ENCODE measurements around the gene TMEM250.
"Not testable (repeated sequence)": the region's sequence is repeated elsewhere in the genome, so short reads cannot be mapped to it uniquely, and the experiment has no call there.

Gene TMEM250, protein sequence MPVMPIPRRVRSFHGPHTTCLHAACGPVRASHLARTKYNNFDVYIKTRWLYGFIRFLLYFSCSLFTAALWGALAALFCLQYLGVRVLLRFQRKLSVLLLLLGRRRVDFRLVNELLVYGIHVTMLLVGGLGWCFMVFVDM

GRCh38 chr9:136118320-136119060, at the start of gene TMEM250:
TMEM250 (minus strand) TSS chr9:136118875; CDS start chr9:136116900, 1,975 bp downstream.
- DNase-seq (ENCODE audit: low read depth in 3 of 3, low spot score in 1 of 3) = peak; percentile 91 to 95 (median 93)

GRCh38 chr9:136163248-136163850, 44.7 kb upstream of the TMEM250 start:
- no peak for DNase-seq (ENCODE audit: low read depth in 3 of 3, low spot score in 1 of 3)

DNA sequence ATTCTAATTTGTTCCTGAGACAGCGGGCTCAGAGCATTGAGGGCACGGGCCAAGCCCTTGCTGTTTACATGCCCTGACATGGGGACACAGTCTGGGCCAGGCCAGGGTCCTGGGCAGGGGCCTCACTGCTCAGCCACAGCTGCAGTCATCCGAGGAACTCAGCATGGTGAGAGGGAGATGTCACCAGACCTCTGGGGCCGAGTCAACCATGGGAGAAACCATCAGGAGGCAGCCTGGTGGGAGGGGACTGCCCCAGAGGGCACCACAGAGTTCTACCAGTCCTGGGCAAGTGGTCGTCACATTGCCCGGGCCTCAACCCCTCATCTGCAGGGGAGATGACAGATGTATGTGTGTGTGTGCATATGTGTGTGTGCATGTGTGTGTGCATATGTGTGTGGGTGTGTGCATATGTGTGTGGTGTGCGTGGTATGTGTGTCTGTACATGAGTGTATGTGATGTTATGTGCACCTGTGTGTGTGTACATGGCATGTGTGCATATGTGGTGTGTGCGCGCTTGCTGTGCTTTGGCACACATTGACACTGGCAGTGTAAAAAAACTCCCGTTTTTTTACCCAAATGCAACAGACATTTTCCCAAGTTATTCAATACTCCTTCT, 42.4 kb upstream of the TMEM250 start:
- DNase-seq (ENCODE audit: low read depth in 3 of 3, low spot score in 1 of 3) = no peak

DNA sequence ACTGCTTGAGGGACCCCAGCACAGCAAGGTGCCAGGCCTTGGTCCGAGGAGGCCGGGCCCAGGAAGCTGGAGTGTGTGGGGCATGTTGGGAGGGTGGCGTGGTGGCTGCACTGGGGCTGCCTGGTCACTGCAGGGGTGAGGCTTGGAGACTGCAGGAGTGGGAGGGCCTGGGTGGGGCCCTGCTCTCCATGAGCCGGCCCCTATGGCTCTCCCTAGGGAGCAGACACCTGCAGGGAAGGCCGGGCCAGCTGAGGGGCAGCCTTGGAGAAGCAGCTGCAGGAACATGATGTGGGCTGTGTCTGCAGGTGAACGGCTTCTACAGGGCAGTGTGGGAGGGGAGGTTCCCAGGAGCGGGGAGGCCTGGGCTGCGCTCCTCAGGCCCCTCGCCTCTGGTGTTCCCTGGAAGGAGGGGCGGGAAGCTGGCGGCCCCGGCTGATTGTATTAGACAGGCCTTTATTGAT, 41.7 kb upstream of the TMEM250 start:
- DNase-seq (ENCODE audit: low read depth in 3 of 3, low spot score in 1 of 3) = no peak

GRCh38 chr9:136159851-136160250, 41.2 kb upstream of the TMEM250 start:
- DNase-seq (ENCODE audit: low read depth in 3 of 3, low spot score in 1 of 3) = no peak

DNA sequence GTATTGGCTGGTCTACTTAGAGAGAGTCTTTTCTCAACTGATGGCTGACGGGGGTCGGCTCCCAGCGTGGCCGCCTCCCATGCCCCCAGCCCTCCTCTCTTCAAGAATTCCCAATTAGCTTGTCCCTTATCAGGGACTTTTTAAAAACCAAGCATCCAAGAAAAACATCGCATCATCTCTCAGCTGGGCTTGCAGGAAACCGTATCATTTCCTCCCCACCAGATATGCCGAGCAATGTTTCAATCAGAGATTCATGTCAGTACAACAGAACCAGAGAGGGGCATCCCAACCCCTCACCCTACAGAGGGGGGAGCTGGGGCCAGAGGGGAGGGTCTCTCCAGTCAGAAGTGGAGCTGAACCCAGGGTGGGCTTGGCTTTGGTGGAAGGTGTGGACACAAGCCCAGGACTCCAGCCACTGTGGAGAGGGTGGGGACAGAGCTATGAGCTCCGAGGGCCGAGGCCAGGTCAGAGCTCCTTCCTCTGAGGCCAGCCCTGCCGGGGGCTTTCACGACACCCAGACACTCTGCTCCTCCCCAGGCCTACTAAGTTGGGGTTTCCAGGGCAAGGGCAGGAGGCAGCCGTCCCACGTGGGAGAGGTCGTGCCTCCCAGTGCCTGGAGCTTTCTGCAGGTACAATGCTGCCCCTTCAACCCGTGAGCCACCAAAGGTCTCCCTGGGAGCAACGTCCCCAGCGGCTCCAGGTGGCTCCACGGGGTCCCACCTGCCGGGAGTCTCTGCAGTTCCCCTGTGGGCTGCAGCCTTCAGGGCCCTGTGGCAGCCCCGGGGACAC, 39.0 kb upstream of the TMEM250 start:
- no peak for DNase-seq (ENCODE audit: low read depth in 3 of 3, low spot score in 1 of 3)

DNA sequence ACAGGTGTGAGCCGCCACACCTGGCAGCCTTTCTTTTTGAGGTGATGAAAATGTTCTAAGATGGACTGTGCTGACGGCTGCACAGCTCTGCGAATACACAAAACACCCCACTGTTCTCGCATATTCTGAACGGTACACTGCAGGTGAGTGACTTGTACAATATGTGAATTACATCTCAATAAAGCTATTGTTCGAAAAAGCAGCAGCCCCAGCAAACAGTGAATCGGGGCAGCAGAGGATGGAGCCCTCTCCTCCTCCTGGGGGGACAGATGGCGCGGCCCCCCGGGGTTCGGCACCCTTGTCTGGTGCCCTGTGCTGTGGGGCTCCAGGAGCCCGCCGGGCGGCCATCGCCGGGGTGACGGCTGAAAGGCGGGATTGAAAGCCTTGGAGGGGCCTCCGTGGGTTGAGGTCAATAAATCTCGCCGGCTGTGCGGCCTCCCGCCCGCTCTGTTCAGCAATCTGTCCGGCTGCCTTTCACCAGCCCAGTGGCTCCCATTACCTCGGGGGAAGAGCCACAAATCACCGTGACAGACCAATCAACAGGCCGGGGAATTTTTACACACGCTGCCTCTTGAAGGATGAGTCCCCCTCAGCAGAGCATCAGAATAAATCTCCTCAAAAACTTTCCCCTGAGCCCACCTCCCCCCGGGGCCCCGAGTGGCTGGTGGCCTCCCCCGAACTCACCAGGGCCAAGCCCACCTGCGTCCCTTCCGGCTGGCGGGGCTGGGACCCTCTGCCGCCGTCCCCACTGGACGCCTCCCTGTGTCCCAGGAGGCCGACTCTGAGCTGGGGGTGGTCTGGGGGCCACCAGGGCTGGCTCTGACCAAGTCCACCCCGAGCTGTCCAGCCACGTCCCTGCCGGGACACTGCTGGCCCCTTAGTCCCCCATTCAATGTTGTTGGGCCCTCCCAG, 37.8 kb upstream of the TMEM250 start:
- DNase-seq (ENCODE audit: low read depth in 3 of 3, low spot score in 1 of 3) = no peak

DNA sequence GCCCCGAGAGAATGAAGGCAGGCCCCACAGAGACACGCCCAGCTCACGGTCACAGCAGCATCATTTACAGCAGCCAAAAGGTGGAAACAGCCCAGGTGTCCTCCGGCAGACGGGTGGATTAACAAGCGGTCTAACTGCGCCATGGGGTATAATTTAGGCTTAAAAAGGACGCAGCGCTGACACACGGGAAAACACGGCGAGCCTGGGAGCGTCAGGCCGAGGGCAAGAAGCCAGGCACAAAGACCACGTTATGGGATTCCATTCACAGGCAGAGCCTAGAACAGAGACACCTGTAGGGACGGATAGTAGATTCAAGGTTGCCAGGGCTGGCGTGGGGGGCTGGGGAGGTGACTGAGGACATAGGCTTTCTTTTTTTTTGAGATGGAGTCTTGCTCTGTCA, 36.9 kb upstream of the TMEM250 start:
- DNase-seq (ENCODE audit: low read depth in 3 of 3, low spot score in 1 of 3) = no peak

- DNase-seq (ENCODE audit: low read depth in 3 of 3, low spot score in 1 of 3) = no peak
These were observed 36.3 kb upstream of the TMEM250 start for GRCh38 chr9:136154943-136155342.

DNA sequence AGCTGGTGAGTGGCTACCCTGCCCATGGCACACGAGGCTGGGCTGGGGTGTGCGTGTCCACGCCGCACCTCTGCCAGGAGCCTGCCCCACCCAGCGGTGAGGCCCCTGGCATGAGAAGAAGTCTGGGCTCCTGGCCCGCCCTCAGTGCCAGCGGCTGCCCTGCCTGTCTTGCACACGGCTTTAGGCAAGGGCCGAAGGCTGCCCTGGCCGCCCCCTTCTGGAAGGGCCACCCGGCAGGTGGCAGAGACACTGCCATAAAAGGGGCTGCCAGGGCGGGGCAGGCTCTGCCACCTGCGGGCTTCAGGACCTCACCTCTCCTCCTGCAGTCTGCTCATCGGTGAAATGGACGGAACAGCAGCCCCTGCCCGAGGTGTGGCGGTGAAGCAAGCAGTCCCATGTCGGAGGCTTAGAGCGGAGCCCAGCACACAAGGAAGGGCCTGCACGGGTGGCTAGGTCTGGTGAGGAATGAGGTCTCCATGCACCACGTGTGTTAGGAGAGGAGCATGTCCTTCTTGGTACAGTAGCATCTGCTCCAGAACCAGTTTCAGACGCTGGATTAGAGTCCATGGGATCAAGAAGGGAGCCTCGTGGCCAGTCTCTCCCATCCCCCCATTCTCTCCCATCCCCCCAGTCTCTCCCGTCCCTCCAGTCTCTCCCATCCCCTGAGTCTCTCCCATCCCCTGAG, 34.8 kb upstream of the TMEM250 start:
- no peak for DNase-seq (ENCODE audit: low read depth in 3 of 3, low spot score in 1 of 3)

- DNase-seq (ENCODE audit: low read depth in 3 of 3, low spot score in 1 of 3) = no peak
These were observed 34.3 kb upstream of the TMEM250 start for GRCh38 chr9:136152931-136153330.

GRCh38 chr9:136152543-136152866, 33.8 kb upstream of the TMEM250 start:
- DNase-seq (ENCODE audit: low read depth in 3 of 3, low spot score in 1 of 3) = no peak

DNA sequence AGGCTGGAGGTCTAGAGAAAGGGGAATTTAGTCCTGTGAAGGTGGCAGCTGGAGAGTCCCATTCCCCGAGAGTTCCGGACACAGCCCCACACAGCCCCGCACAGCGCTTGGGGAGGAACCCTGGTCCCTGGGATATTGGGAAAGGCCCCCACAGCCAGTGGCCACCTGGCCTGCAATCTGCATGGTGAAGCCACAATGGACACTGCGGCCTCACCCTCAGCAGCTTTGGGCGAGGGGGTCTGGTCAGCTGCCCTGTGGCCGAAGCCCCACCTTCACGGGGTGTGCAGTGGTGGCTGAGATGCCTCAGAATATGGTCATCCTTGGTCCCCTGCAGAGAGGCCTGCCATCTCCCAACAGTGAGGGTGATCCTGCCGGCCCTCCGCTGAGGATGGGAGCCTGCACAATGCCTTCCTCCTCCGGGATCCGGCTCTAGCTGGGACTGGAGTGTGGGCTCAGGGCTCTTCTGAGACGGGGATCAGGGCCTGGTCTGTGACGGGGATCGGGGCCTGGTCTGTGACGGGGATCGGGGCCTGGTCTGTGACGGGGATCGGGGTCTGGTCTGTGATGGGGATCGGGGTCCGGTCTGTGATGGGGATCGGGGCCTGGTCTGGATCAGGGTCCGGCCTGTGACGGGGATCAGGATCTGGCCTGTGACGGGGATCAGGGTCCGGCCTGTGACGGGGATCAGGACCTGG, 33.3 kb upstream of the TMEM250 start:
- no peak for DNase-seq (ENCODE audit: low read depth in 3 of 3, low spot score in 1 of 3)

- no peak for DNase-seq (ENCODE audit: low read depth in 3 of 3, low spot score in 1 of 3)
These were observed 32.6 kb upstream of the TMEM250 start for GRCh38 chr9:136151214-136151804.

DNA sequence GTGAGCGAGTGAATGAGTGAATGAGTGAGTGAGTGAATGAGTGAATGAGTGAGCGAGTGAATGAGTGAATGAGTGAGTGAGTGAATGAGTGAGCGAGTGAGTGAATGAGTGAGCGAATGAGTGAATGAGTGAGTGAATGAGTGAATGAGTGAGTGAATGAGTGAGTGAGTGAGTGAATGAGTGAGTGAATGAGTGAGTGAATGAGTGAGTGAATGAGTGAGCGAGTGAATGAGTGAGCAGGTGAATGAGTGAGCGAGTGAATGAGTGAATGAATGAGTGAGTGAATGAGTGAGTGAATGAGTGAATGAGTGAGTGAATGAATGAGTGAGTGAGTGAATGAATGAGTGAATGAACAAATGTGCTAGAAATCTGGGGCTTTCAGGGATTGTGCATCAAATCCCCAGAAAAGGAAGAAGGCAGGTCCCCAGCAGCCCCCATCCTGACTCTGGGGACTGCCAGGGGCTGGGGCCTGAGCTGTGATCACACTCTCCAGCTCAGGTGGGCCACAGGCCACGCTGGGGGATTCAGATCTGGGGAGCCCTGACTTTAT, 32.1 kb upstream of the TMEM250 start:
- not testable (repeated sequence) for DNase-seq (ENCODE audit: low read depth in 3 of 3, low spot score in 1 of 3)

DNA sequence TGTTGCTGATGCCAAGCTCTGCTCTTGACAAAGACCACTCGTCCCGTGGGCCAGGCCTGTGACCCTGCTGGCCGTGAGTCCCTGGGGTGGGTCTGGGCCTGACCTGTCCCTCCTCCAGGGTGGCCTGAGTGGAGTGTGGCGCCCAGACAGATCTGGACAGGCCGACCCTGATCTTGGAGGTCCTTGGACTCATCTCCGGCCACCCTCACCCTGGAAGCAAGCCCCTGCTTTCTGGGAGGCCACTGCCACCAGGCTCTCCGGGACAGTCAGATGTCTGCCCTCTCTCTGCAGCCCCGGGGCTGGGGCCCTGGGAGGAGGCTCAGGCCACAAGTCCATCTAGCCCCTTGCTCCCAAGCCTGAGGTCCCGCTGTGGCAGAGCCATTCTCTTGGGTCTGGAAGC, 31.2 kb upstream of the TMEM250 start:
- DNase-seq (ENCODE audit: low read depth in 3 of 3, low spot score in 1 of 3) = no peak

DNA sequence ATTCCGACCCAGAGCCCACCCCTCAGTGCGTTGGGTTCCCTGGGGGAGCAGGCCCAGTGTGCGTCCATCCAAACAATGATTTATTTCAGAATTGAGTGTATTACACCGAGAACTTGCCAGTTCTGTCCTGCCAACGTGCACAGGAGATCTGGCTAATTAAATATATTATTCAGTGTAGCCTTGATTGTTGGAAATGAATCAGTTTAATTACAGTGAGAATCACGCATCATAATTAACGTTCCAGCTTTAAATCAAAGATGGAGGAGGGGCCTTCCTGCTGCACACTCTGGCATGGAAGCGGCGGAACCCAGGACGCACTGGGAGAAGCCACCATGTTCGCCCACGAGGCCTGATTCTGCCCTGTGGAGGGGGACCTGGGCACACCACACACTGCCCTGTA, 30.7 kb upstream of the TMEM250 start:
- DNase-seq (ENCODE audit: low read depth in 3 of 3, low spot score in 1 of 3) = no peak

DNA sequence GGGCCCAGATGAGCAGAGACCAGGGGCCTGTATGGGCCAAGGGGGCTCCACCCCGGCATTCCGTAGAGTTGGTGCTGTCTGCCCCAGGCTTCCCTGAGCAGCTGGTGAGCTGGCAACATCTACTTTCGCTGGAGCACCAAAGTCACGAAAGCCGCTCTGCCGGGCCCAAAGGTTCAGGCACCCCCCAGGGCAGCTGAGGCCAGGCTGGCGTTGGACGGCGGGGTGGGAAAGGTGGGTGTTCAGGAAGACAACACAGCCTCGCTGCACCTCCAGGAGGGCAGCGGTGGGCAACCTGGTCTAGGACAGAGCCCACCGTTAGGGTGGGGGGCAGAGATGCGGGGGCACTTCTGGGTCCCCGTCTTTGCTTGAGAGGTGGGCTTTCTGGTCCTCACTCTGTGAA, 30.1 kb upstream of the TMEM250 start:
- DNase-seq (ENCODE audit: low read depth in 3 of 3, low spot score in 1 of 3) = no peak

Measured in stimulated activated CD4-positive, alpha-beta T cell treated with anti-CD3 and anti-CD28 coated beads, TNF-alpha, amount 100 ng/mL, for 1 hour (primary cell).